ENCODE results near the gene OGA. TPM values are rescaled to one million over a fixed set of nuclear protein-coding genes. Genes with fewer than 3 reads are reported as not detected.
A peak's percentile ranks its signal among the peaks of the same experiment; 100 is the strongest.

The OGA gene
- total RNA-seq, 2 experiments from 2014 or later: 395 to 416 TPM

GRCh38 chr10:101841826-101842225 is 23.6 kb upstream of the OGA start:
- ChIA-PET CTCF (interaction anchor here (1.5 to 3.2 kb wide), 7 partner anchors 8 to 277 kb away, joined by 4 to 32 read pairs (median 12); partner anchors contain the start of genes NPM3 and OGA), POLR2A (interaction anchor here (0.5 to 16.7 kb wide), 8 partner anchors 9 to 579 kb away, joined by 3 to 223 read pairs (median 4); partner anchors contain the start of genes ARMH3, FBXL15 and OGA)
- no peaks in the 10 kb centered on the region for H3K36me3 ChIP-seq (ENCODE audit: insufficient read depth, low read length)
- intact Hi-C loops (cut with DNase I, micrococcal nuclease): loop anchor here (1.0 to 5.0 kb wide), 4 partner anchors 59 to 275 kb away; partner anchors contain the start of gene NPM3 (in 1 of the 2)
- DNase-seq: peak in 1 of 14 experiments; percentile 19
- H3K27me3 ChIP-seq (ENCODE audit: control insufficient read depth in 1 of 2, insufficient read depth in 2 of 2, low read length in 2 of 2): no peaks in the 10 kb centered on the region
- TF ChIP-seq CTCF (IDR thresholded peaks at IDR 0.05): no peak
- Mint-ChIP-seq H3K4me1 (ENCODE audit: low read depth) (peaks cover 61% of the 10 kb centered on the region), H3K27ac (no peak overlapping the region), H3K27me3 (peaks cover 8% of the 10 kb centered on the region), H3K4me3 (no peak overlapping the region), H3K36me3 (ENCODE audit: low read depth) (peaks cover 14% of the 10 kb centered on the region), H3K9me3 (no peaks in the 10 kb centered on the region)
- no peak overlapping the region for H3K4me3 ChIP-seq (ENCODE audit: low read length)
- no peaks in the 10 kb centered on the region for H3K9me3 ChIP-seq (ENCODE audit: control insufficient read depth in 1 of 2, insufficient read depth in 1 of 2, low read length in 2 of 2)
- H3K4me1 ChIP-seq (ENCODE audit: insufficient read depth, low read length): peaks cover 46% of the 10 kb centered on the region
- no peak for ATAC-seq (ENCODE audit: poor library complexity)
- no peak overlapping the region for H3K27ac ChIP-seq (ENCODE audit: low read depth in 1 of 2, low read length in 2 of 2)

DNA sequence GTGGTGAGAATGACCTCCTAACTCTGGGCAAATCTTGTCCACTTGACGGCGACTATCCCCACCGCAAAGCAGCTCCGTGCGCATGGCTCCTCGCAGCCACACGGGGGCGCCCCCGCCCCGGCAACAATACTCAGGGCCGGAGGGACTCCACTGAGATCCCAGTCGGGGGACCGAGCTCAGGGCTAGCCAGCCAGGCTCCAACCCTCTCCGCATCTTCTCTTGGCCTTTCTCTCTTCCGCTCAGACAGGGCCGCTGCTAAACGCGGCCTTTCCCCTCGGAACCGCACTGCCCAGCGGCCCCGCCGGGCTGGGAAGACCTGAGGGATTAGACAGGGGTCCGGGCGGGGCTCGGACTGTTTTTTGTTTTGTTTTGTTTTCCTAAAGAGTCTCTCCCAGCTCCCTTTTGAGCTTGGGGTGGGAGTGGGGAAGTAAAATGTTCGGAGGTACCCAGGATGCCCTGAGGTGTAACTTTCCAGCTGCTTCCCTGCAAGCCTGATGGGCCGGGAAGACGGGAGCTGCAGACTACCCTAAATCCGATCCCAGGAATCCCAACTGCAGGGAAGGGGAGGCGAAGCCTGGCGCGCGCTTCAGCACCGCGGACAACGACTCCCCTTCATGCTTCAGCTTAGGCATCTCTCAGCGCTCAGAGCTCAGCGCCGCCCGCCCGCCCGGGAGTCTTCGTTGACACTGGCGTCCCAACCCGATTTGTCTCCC is 22.7 kb upstream of the OGA start:
- H3K27ac Mint-ChIP-seq: no peak overlapping the region
- H3K27me3 Mint-ChIP-seq: peaks cover 8% of the 10 kb centered on the region
- intact Hi-C loops (cut with DNase I, micrococcal nuclease): loop anchor here (1.0 to 5.0 kb wide), 4 partner anchors 168 to 276 kb away; no protein-coding TSS in a partner anchor
- H3K4me1 ChIP-seq (ENCODE audit: insufficient read depth, low read length): peaks cover 52% of the 10 kb centered on the region
- TF ChIP-seq CTCF (IDR thresholded peaks at IDR 0.05): peak; percentile 89
- DNase-seq (peak; percentile 49 to 85 (median 62)), ATAC-seq (ENCODE audit: poor library complexity) (peak; percentile 51)
- ChIA-PET POLR2A (interaction anchor here (0.5 to 16.7 kb wide), 12 partner anchors 10 to 592 kb away, joined by 3 to 223 read pairs (median 3); partner anchors contain the start of genes ARMH3, FBXL15 and OGA), CTCF (interaction anchor here (0.5 to 3.2 kb wide), 22 partner anchors 9 to 996 kb away, joined by 3 to 32 read pairs (median 4); partner anchors contain the start of genes NPM3 and OGA)
- H3K36me3 Mint-ChIP-seq (ENCODE audit: low read depth): peaks cover 8% of the 10 kb centered on the region
- H3K4me3 Mint-ChIP-seq: peak overlapping the region; percentile 93
- peak overlapping the region; percentile 41 for H3K4me3 ChIP-seq (ENCODE audit: low read length)
- no peaks in the 10 kb centered on the region for H3K36me3 ChIP-seq (ENCODE audit: insufficient read depth, low read length)
- H3K9me3 ChIP-seq (ENCODE audit: control insufficient read depth in 1 of 2, insufficient read depth in 1 of 2, low read length in 2 of 2): no peaks in the 10 kb centered on the region
- H3K4me1 Mint-ChIP-seq (ENCODE audit: low read depth): peaks cover 64% of the 10 kb centered on the region
- H3K9me3 Mint-ChIP-seq: no peaks in the 10 kb centered on the region
- no peak overlapping the region for H3K27ac ChIP-seq (ENCODE audit: low read depth in 1 of 2, low read length in 2 of 2)
- no peaks in the 10 kb centered on the region for H3K27me3 ChIP-seq (ENCODE audit: control insufficient read depth in 1 of 2, insufficient read depth in 2 of 2, low read length in 2 of 2)

DNA sequence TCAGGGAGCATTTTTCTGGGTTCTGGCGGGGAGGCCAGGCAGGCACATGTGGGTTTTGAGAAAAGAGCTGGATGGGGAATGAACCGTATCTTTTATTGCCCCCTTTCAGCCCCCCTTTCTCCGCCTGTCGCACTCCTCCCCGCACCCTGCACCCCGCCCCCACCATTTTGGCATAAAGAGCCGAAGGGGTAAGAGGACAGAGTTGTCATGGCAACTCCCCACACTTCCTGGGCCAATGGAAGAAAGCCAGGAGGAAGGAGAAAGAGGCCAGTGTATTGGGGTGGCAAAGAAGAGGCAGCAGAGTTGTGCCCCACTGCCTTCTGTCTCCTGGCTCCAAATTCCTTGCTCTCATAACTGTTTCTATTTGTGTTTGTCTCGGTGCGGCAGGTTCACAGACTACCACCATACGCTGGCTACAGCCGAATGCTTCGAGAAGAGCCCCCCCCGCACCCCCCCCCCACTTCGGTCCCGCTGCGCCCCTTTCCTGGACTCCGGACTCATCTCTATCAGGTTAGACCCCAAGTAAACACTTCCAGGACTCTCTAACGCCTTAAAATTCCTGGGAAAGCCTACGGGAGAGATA is 21.9 kb upstream of the OGA start:
- Mint-ChIP-seq H3K27me3 (peaks cover 8% of the 10 kb centered on the region), H3K4me3 (peak overlapping the region; percentile 93), H3K36me3 (ENCODE audit: low read depth) (peaks cover 1% of the 10 kb centered on the region), H3K9me3 (no peaks in the 10 kb centered on the region), H3K27ac (no peak overlapping the region), H3K4me1 (ENCODE audit: low read depth) (peaks cover 66% of the 10 kb centered on the region)
- Histone ChIP-seq H3K27me3 (ENCODE audit: control insufficient read depth in 1 of 2, insufficient read depth in 2 of 2, low read length in 2 of 2) (no peaks in the 10 kb centered on the region), H3K9me3 (ENCODE audit: control insufficient read depth in 1 of 2, insufficient read depth in 1 of 2, low read length in 2 of 2) (no peaks in the 10 kb centered on the region), H3K4me1 (ENCODE audit: insufficient read depth, low read length) (peaks cover 59% of the 10 kb centered on the region), H3K4me3 (ENCODE audit: low read length) (peak overlapping the region; percentile 41), H3K27ac (ENCODE audit: low read depth in 1 of 2, low read length in 2 of 2) (no peak overlapping the region), H3K36me3 (ENCODE audit: insufficient read depth, low read length) (no peaks in the 10 kb centered on the region)
- TF ChIP-seq CTCF (IDR thresholded peaks at IDR 0.05): no peak
- ATAC-seq (ENCODE audit: poor library complexity) (no peak), DNase-seq (peak in 4 of 14 experiments; percentile 20 to 64 (median 58))
- ChIA-PET CTCF (interaction anchor here (0.6 to 3.2 kb wide), 19 partner anchors 9 to 278 kb away, joined by 3 to 32 read pairs (median 4); partner anchors contain the start of genes NPM3 and OGA), POLR2A (interaction anchor here (0.6 to 16.7 kb wide), 9 partner anchors 11 to 593 kb away, joined by 3 to 223 read pairs (median 4); partner anchors contain the start of genes ARMH3, FBXL15 and OGA)
- intact Hi-C loops (cut with DNase I, micrococcal nuclease): loop anchor here (1.0 to 5.0 kb wide), 4 partner anchors 169 to 277 kb away; no protein-coding TSS in a partner anchor

All from CD4-positive, alpha-beta T cell (primary cell).